ENCODE results near the gene SPAAR.

Gene SPAAR

GRCh38 chr9:35906923-35907699, 2.2 kb upstream of the SPAAR start:
- peak overlapping the region; percentile 100 for H3K27ac ChIP-seq
- POLR2A ChIA-PET (ENCODE audit: low non-redundant PET), result interaction anchor here (0.8 kb wide), 1 partner anchor 243 kb away, joined by 3 read pairs; no protein-coding TSS in a partner anchor
- CTCF ChIA-PET, result interaction anchor here (0.9 to 2.2 kb wide), 4 partner anchors 25 to 117 kb away, joined by 3 to 12 read pairs (median 5); no protein-coding TSS in a partner anchor

GRCh38 chr9:35907711-35908503, 1.4 kb upstream of the SPAAR start:
- POLR2A ChIA-PET (ENCODE audit: low non-redundant PET), result interaction anchor here (0.8 kb wide), 1 partner anchor 244 kb away, joined by 3 read pairs; no protein-coding TSS in a partner anchor
- peak overlapping the region; percentile 100 for H3K27ac ChIP-seq
- CTCF ChIA-PET, result interaction anchor here (2.1 kb wide), 1 partner anchor 26 kb away, joined by 6 read pairs; no protein-coding TSS in a partner anchor
- DNase-seq (ENCODE audit: low spot score), result peak; percentile 97
- no peak for TF ChIP-seq CTCF (conservative IDR thresholded peaks at IDR 0.05; ENCODE audit: low read depth)

More at GRCh38 chr9:35906923-35907699, 2.2 kb upstream of the SPAAR start:
- peak; percentile 52 for DNase-seq (ENCODE audit: low spot score)
- no peak for TF ChIP-seq CTCF (conservative IDR thresholded peaks at IDR 0.05; ENCODE audit: low read depth)

GRCh38 chr9:35908504-35909125, 675 bp upstream of the SPAAR start:
- no peak for DNase-seq (ENCODE audit: low spot score)
- ChIA-PET POLR2A (ENCODE audit: low non-redundant PET) (no interaction called here), CTCF (no interaction called here)
- TF ChIP-seq CTCF (conservative IDR thresholded peaks at IDR 0.05; ENCODE audit: low read depth), result no peak
- H3K27ac ChIP-seq, result peak overlapping the region; percentile 100

- DNase-seq (ENCODE audit: low spot score), result no peak
- H3K27ac ChIP-seq, result peak overlapping the region; percentile 100
- POLR2A ChIA-PET (ENCODE audit: low non-redundant PET), result no interaction called here
- no peak for TF ChIP-seq CTCF (conservative IDR thresholded peaks at IDR 0.05; ENCODE audit: low read depth)
- CTCF ChIA-PET, result interaction anchor here (0.5 to 1.4 kb wide), 3 partner anchors 14 to 36 kb away, joined by 3 to 5 read pairs (median 3); no protein-coding TSS in a partner anchor
These were observed 660 bp downstream of the SPAAR start for GRCh38 chr9:35909687-35910612.

- peak; percentile 86 for TF ChIP-seq CTCF (conservative IDR thresholded peaks at IDR 0.05; ENCODE audit: low read depth)
- peak; percentile 77 for DNase-seq (ENCODE audit: low spot score)
- ChIA-PET POLR2A (ENCODE audit: low non-redundant PET) (no interaction called here), CTCF (interaction anchor here (0.5 to 2.0 kb wide), 8 partner anchors 8 to 264 kb away, joined by 3 to 6 read pairs (median 4); no protein-coding TSS in a partner anchor)
- H3K27ac ChIP-seq, result peak overlapping the region; percentile 100
These were observed 1.5 kb downstream of the SPAAR start for GRCh38 chr9:35910613-35911359.

Data from RWPE1 (cell line).